ENCODE results near the gene TBC1D1.

- TF ChIP-seq CTCF (conservative IDR thresholded peaks at IDR 0.05; ENCODE audit: low read depth, low read length) (0 out of 2 replicates have a peak, but pooled peaks have one; percentile 22), EZH2 (IDR thresholded peaks at IDR 0.05; ENCODE audit: low read length, unreplicated experiment) (no peak), EZH2phosphoT487 (IDR thresholded peaks at IDR 0.05; ENCODE audit: borderline replicate concordance, low read length) (no peak)
Measured at GRCh38 chr4:38180456-38180855, 289.6 kb downstream of the TBC1D1 start.

Measured in PC-3 (cell line).